SK-N-SH treated with all-trans-retinoic acid at 6 μM for 48 hours (cell line): ENCODE results near the gene MFAP4.

ENCODE experiments used
- ESRRG ChIP-seq: fragments of 250-450 bp; sonication (Bioruptor Pico); IDR thresholded peaks from 2 replicates; pipeline ENCODE4 v1.6.1; 2021; ENCODE audit warnings: mild to moderate bottlenecking
- RARB ChIP-seq: fragments of 250-450 bp; sonication (Bioruptor Pico); IDR thresholded peaks from 2 replicates; pipeline ENCODE4 v1.8.0; 2021; ENCODE audit warnings: mild to moderate bottlenecking, moderate library complexity
- SNAI2 ChIP-seq: fragments of 250-450 bp; sonication (Bioruptor Pico); IDR thresholded peaks from 2 replicates; pipeline ENCODE4 v1.5.0; 2020; ENCODE audit warnings: mild to moderate bottlenecking, moderate library complexity
- TCF4 ChIP-seq: fragments of 250-450 bp; sonication (Bioruptor Pico); IDR thresholded peaks from 2 replicates; pipeline ENCODE4 v1.8.0; 2021; ENCODE audit warnings: mild to moderate bottlenecking, moderate library complexity, borderline replicate concordance
- TOX ChIP-seq: fragments of 250-450 bp; sonication (Bioruptor Pico); IDR thresholded peaks from 2 replicates; pipeline ENCODE4 v1.8.0; 2021; ENCODE audit warnings: mild to moderate bottlenecking, moderate library complexity, borderline replicate concordance
- ZFP3 ChIP-seq: fragments of 250-450 bp; sonication (Bioruptor Pico); IDR thresholded peaks from 2 replicates; pipeline ENCODE4 v1.5.0; 2020; ENCODE audit warnings: mild to moderate bottlenecking, moderate library complexity
- ZNF8 ChIP-seq: fragments of 450-650 bp; formaldehyde crosslinking; IDR thresholded peaks from 2 replicates; pipeline ENCODE4 v1.5.0; 2020; ENCODE audit warnings: mild to moderate bottlenecking, moderate library complexity
- TF ChIP-seq, protein P1 (sequence below): fragments of 250-450 bp; sonication (Bioruptor Pico); IDR thresholded peaks from 2 replicates; pipeline ENCODE4 v1.8.0; 2021; ENCODE audit warnings: low read depth, mild to moderate bottlenecking, moderate library complexity, borderline replicate concordance
- TF ChIP-seq, protein P2 (sequence below): fragments of 250-450 bp; sonication (Bioruptor Pico); IDR thresholded peaks from 2 replicates; pipeline ENCODE4 v1.5.1; 2020; ENCODE audit warnings: low read depth, mild to moderate bottlenecking, moderate library complexity
- TF ChIP-seq, protein P3 (sequence below): fragments of 250-450 bp; sonication (Bioruptor Pico); IDR thresholded peaks from 2 replicates; pipeline ENCODE4 v1.8.0; 2020; ENCODE audit warnings: mild to moderate bottlenecking, moderate library complexity, borderline replicate concordance

DNA sequence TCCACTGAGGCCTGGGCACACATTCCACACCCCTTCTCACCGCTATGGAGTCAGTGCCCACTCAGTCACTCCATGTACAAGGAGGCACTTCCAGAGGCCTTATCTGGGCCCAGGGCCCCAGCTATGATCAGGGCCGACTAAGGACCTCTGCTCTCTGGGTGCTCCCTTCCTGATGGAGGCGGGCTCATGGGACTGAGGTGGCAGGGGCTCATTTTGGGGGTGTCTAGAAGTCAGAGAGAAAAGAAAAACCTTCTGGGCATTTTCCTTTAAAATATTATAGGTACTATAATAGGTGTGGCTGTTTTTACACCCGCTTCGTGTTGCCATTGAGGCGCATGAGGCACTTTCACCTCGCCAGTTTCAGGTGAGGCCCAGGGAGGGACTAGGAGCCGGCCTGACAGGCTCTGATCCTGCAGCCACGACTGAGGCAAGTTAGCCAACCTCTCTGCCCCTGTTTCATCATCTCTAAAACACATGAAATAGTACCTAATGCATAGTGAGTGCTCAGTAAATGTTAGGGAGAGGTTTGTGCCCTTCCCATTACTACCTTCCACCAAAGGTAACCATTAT, 38.8 kb downstream of the MFAP4 start:
- TF ChIP-seq RARB (no peak), TCF4 (CRISPR knock-in tag) (no peak), ZFP3 (CRISPR knock-in tag) (no peak), ESRRG (no peak), SNAI2 (CRISPR knock-in tag) (no peak), ZNF8 (CRISPR knock-in tag) (no peak), TOX (CRISPR knock-in tag) (no peak)
- TF ChIP-seq, protein P1, sequence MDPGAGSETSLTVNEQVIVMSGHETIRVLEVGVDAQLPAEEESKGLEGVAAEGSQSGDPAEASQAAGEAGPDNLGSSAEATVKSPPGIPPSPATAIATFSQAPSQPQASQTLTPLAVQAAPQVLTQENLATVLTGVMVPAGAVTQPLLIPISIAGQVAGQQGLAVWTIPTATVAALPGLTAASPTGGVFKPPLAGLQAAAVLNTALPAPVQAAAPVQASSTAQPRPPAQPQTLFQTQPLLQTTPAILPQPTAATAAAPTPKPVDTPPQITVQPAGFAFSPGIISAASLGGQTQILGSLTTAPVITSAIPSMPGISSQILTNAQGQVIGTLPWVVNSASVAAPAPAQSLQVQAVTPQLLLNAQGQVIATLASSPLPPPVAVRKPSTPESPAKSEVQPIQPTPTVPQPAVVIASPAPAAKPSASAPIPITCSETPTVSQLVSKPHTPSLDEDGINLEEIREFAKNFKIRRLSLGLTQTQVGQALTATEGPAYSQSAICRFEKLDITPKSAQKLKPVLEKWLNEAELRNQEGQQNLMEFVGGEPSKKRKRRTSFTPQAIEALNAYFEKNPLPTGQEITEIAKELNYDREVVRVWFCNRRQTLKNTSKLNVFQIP (CRISPR knock-in tag), result no peak
- TF ChIP-seq, protein P2, sequence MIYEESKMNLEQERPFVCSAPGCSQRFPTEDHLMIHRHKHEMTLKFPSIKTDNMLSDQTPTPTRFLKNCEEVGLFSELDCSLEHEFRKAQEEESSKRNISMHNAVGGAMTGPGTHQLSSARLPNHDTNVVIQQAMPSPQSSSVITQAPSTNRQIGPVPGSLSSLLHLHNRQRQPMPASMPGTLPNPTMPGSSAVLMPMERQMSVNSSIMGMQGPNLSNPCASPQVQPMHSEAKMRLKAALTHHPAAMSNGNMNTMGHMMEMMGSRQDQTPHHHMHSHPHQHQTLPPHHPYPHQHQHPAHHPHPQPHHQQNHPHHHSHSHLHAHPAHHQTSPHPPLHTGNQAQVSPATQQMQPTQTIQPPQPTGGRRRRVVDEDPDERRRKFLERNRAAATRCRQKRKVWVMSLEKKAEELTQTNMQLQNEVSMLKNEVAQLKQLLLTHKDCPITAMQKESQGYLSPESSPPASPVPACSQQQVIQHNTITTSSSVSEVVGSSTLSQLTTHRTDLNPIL, result no peak
- TF ChIP-seq, protein P3, sequence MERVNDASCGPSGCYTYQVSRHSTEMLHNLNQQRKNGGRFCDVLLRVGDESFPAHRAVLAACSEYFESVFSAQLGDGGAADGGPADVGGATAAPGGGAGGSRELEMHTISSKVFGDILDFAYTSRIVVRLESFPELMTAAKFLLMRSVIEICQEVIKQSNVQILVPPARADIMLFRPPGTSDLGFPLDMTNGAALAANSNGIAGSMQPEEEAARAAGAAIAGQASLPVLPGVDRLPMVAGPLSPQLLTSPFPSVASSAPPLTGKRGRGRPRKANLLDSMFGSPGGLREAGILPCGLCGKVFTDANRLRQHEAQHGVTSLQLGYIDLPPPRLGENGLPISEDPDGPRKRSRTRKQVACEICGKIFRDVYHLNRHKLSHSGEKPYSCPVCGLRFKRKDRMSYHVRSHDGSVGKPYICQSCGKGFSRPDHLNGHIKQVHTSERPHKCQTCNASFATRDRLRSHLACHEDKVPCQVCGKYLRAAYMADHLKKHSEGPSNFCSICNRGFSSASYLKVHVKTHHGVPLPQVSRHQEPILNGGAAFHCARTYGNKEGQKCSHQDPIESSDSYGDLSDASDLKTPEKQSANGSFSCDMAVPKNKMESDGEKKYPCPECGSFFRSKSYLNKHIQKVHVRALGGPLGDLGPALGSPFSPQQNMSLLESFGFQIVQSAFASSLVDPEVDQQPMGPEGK, result no peak
